ENCODE data around the gene CHST14. TPM values are rescaled to one million over a fixed set of nuclear protein-coding genes. Genes with fewer than 3 reads are reported as not detected.

Gene CHST14
- total RNA-seq, 1 donor, result 14.9 TPM

- no peak for DNase-seq (ENCODE audit: low read depth)
- H3K4me3 ChIP-seq (ENCODE audit: low read depth, low read length), result peak overlapping the region; percentile 72
- TF ChIP-seq, protein P1, sequence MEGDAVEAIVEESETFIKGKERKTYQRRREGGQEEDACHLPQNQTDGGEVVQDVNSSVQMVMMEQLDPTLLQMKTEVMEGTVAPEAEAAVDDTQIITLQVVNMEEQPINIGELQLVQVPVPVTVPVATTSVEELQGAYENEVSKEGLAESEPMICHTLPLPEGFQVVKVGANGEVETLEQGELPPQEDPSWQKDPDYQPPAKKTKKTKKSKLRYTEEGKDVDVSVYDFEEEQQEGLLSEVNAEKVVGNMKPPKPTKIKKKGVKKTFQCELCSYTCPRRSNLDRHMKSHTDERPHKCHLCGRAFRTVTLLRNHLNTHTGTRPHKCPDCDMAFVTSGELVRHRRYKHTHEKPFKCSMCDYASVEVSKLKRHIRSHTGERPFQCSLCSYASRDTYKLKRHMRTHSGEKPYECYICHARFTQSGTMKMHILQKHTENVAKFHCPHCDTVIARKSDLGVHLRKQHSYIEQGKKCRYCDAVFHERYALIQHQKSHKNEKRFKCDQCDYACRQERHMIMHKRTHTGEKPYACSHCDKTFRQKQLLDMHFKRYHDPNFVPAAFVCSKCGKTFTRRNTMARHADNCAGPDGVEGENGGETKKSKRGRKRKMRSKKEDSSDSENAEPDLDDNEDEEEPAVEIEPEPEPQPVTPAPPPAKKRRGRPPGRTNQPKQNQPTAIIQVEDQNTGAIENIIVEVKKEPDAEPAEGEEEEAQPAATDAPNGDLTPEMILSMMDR (IDR thresholded peaks at IDR 0.05; ENCODE audit: insufficient read depth, low read length), result peak; percentile 9
Measured at GRCh38 chr15:40441565-40442531, 28.9 kb upstream of the CHST14 start.

DNA sequence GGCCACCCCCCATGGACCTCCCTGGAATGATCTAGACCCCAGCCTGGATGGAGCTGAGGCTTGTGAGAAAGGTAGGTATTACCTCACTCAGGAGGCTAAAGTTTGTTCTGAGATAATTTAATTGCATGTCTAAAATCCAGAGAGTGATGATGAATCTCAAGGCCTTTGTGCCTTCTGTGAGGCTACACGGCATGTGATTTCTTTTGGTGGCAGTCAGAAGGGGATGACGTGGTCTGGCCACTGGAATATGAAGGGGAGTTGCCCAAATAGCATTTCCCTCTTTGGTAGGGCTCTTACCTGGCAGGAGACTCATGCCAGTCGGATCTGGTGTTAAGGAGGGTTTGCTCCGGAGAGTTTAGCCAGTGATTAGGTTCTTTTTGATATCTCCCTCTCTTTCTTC, 27.5 kb upstream of the CHST14 start:
- TF ChIP-seq, protein P1 (IDR thresholded peaks at IDR 0.05; ENCODE audit: insufficient read depth, low read length), result no peak
- no peak for DNase-seq (ENCODE audit: low read depth)
- H3K4me3 ChIP-seq (ENCODE audit: low read depth, low read length), result peak overlapping the region; percentile 13

- DNase-seq (ENCODE audit: low read depth), result no peak
- no peak overlapping the region for H3K4me3 ChIP-seq (ENCODE audit: low read depth, low read length)
- TF ChIP-seq, protein P1 (IDR thresholded peaks at IDR 0.05; ENCODE audit: insufficient read depth, low read length), result no peak
Measured at GRCh38 chr15:40443846-40444245, 26.9 kb upstream of the CHST14 start.

GRCh38 chr15:40444736-40445135, 26.0 kb upstream of the CHST14 start:
- TF ChIP-seq, protein P1 (IDR thresholded peaks at IDR 0.05; ENCODE audit: insufficient read depth, low read length), result no peak
- no peak for DNase-seq (ENCODE audit: low read depth)
- no peak overlapping the region for H3K4me3 ChIP-seq (ENCODE audit: low read depth, low read length)

DNA sequence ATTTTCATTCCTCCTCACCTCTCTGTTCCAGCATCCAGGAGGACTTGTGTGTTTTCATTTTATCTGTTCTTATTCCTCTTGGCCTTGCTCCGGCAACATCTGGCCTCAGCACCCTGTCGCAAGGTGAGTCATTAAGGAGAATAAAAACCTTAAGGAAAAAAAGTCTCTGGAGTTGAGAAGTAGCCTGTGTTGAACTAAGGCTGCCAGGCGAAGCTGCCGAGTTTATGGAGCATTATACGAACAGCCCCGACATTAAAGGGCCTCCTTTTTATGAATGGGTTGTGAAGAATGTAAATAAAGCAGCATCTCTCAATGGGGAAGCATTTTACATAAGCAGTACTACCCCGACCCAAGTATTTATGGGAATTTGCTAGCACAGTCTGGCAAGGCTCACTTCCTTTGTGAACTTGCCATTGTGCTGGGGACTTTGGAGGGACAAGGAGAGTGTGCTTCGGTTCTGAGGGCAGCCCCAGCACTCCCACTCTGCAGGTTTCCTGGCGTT, 25.3 kb upstream of the CHST14 start:
- peak; percentile 49 for DNase-seq (ENCODE audit: low read depth)
- no peak overlapping the region for H3K4me3 ChIP-seq (ENCODE audit: low read depth, low read length)
- TF ChIP-seq, protein P1 (IDR thresholded peaks at IDR 0.05; ENCODE audit: insufficient read depth, low read length), result no peak

DNA sequence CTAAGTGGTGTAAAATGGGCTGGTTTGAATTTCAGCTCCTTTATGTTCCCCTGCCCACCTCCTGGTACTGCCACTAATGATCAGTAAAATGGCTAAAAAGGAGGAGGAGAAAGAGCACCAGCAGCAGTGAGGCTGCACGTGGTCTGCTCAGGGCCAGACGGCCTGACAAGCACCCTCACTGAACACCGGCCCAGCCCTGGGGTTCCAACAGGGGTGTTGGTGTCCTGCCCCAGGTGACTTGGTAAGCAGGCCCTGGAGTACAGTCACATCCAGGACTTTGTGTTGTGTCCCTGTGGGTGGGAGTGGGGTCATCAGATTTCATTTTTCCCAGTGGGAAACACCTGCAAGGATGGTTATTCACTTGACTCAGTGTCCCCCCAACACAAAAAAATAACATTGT, 24.6 kb upstream of the CHST14 start:
- TF ChIP-seq, protein P1 (IDR thresholded peaks at IDR 0.05; ENCODE audit: insufficient read depth, low read length), result no peak
- no peak for DNase-seq (ENCODE audit: low read depth)
- no peak overlapping the region for H3K4me3 ChIP-seq (ENCODE audit: low read depth, low read length)

Data from fibroblast of the aortic adventitia (primary cell).